Measurements from ENCODE around the gene CSMD2.

Gene CSMD2

DNA sequence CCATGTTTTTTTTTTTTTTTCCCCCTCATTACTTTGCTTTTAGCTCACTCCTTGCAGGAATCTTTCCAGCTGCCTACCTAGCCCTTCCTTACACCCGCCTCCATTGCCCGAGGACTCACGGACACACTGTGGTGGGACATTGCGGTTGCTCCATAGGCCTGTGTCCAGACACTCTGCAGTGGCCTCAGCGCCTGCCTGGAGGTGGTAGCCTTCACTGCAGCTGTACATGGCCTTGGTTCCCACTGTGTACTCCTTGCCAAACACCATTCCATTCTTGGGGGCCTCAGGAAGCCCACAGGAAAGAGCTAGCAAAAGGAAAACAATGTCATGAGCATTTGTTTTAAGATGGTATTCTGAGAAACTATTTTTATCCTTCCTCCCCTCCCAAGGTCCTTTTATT lies 592.6 kb downstream of the CSMD2 start:
- H3K4me3 ChIP-seq (ENCODE audit: low read length): no peak overlapping the region
- no peaks in the 10 kb centered on the region for H4K20me1 ChIP-seq (ENCODE audit: insufficient read depth, low read length)
- TF ChIP-seq, protein P1, sequence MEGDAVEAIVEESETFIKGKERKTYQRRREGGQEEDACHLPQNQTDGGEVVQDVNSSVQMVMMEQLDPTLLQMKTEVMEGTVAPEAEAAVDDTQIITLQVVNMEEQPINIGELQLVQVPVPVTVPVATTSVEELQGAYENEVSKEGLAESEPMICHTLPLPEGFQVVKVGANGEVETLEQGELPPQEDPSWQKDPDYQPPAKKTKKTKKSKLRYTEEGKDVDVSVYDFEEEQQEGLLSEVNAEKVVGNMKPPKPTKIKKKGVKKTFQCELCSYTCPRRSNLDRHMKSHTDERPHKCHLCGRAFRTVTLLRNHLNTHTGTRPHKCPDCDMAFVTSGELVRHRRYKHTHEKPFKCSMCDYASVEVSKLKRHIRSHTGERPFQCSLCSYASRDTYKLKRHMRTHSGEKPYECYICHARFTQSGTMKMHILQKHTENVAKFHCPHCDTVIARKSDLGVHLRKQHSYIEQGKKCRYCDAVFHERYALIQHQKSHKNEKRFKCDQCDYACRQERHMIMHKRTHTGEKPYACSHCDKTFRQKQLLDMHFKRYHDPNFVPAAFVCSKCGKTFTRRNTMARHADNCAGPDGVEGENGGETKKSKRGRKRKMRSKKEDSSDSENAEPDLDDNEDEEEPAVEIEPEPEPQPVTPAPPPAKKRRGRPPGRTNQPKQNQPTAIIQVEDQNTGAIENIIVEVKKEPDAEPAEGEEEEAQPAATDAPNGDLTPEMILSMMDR (IDR thresholded peaks at IDR 0.05; ENCODE audit: low read length): no peak
- TF ChIP-seq EZH2 (optimal IDR thresholded peaks at IDR 0.05; ENCODE audit: low read depth, low read length) (no peak), EZH2phosphoT487 (IDR thresholded peaks at IDR 0.05; ENCODE audit: low read length) (no peak)
- no peak overlapping the region for H2AFZ ChIP-seq (ENCODE audit: low read length)
- no peak overlapping the region for H3K4me2 ChIP-seq (ENCODE audit: low read depth, low read length)
- H3K4me1 ChIP-seq (ENCODE audit: low read length): no peaks in the 10 kb centered on the region
- no peak overlapping the region for H3K9ac ChIP-seq (ENCODE audit: low read length)
- H3K36me3 ChIP-seq (replicated peaks; ENCODE audit: insufficient read depth, low read length): no peaks in the 10 kb centered on the region
- no peaks in the 10 kb centered on the region for H3F3A ChIP-seq (ENCODE audit: insufficient read depth, low read length)
- DNase-seq: no peak
- H3K79me2 ChIP-seq (ENCODE audit: low read length): no peaks in the 10 kb centered on the region
- H3K27ac ChIP-seq (ENCODE audit: low read length): no peak overlapping the region
- no peaks in the 10 kb centered on the region for H3K9me3 ChIP-seq (replicated peaks; ENCODE audit: insufficient read depth, low read length)
- no peaks in the 10 kb centered on the region for H3K9me2 ChIP-seq (replicated peaks; ENCODE audit: insufficient read depth, low read length)
- H3K27me3 ChIP-seq (replicated peaks; ENCODE audit: insufficient read depth, low read length): peaks cover 49% of the 10 kb centered on the region

- Histone ChIP-seq H3K27ac (ENCODE audit: low read length) (no peak overlapping the region), H2AFZ (ENCODE audit: low read length) (no peak overlapping the region), H3K79me2 (ENCODE audit: low read length) (no peaks in the 10 kb centered on the region), H3K27me3 (replicated peaks; ENCODE audit: insufficient read depth, low read length) (peaks cover 36% of the 10 kb centered on the region), H3K4me3 (ENCODE audit: low read length) (no peak overlapping the region), H3K36me3 (replicated peaks; ENCODE audit: insufficient read depth, low read length) (no peaks in the 10 kb centered on the region), H3K4me2 (ENCODE audit: low read depth, low read length) (no peak overlapping the region), H3K9me3 (replicated peaks; ENCODE audit: insufficient read depth, low read length) (no peaks in the 10 kb centered on the region), H4K20me1 (ENCODE audit: insufficient read depth, low read length) (no peaks in the 10 kb centered on the region), H3K4me1 (ENCODE audit: low read length) (no peaks in the 10 kb centered on the region), H3K9ac (ENCODE audit: low read length) (no peak overlapping the region), H3K9me2 (replicated peaks; ENCODE audit: insufficient read depth, low read length) (no peaks in the 10 kb centered on the region; the same call in 1 of the 2 replicates), H3F3A (ENCODE audit: insufficient read depth, low read length) (no peaks in the 10 kb centered on the region)
- TF ChIP-seq EZH2 (optimal IDR thresholded peaks at IDR 0.05; ENCODE audit: low read depth, low read length): no peak
- no peak for TF ChIP-seq EZH2phosphoT487 (IDR thresholded peaks at IDR 0.05; ENCODE audit: low read length)
- DNase-seq: no peak
These were observed 595.7 kb downstream of the CSMD2 start for GRCh38 chr1:33569331-33569730.

DNA sequence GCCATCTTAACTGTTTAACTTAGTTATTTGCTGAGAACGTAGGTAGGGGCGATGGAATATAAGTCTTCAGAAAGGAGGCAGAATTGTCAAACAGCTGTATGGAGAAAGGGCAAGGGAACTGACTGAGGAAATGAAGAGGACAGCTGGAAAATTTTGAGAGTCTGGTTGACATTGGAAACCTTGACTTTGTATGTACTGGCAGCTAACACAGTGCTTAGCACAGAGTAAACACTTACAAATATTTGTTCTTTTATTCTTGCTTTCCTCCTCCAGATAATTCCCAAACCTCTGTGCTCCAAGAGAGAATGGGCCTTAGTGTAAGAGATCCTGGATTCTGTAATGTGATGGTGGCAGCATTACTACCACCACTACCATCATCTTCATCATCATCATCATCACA lies 601.3 kb downstream of the CSMD2 start:
- no peak overlapping the region for H3K4me3 ChIP-seq (ENCODE audit: low read length)
- H3K27ac ChIP-seq (ENCODE audit: low read length): no peak overlapping the region
- H3K9ac ChIP-seq (ENCODE audit: low read length): no peak overlapping the region
- H3F3A ChIP-seq (ENCODE audit: insufficient read depth, low read length): no peaks in the 10 kb centered on the region
- no peak overlapping the region for H2AFZ ChIP-seq (ENCODE audit: low read length)
- no peak for DNase-seq
- peaks cover 16% of the 10 kb centered on the region for H3K27me3 ChIP-seq (replicated peaks; ENCODE audit: insufficient read depth, low read length)
- no peaks in the 10 kb centered on the region; the same call in 1 of the 2 replicates for H3K9me2 ChIP-seq (replicated peaks; ENCODE audit: insufficient read depth, low read length)
- H4K20me1 ChIP-seq (ENCODE audit: insufficient read depth, low read length): no peaks in the 10 kb centered on the region
- H3K9me3 ChIP-seq (replicated peaks; ENCODE audit: insufficient read depth, low read length): no peaks in the 10 kb centered on the region
- H3K4me1 ChIP-seq (ENCODE audit: low read length): no peaks in the 10 kb centered on the region
- H3K36me3 ChIP-seq (replicated peaks; ENCODE audit: insufficient read depth, low read length): no peaks in the 10 kb centered on the region
- H3K79me2 ChIP-seq (ENCODE audit: low read length): no peaks in the 10 kb centered on the region
- TF ChIP-seq EZH2phosphoT487 (IDR thresholded peaks at IDR 0.05; ENCODE audit: low read length) (no peak), EZH2 (optimal IDR thresholded peaks at IDR 0.05; ENCODE audit: low read depth, low read length) (no peak)
- TF ChIP-seq, protein P1 (IDR thresholded peaks at IDR 0.05; ENCODE audit: low read length): no peak
- no peak overlapping the region for H3K4me2 ChIP-seq (ENCODE audit: low read depth, low read length)

- TF ChIP-seq EZH2phosphoT487 (IDR thresholded peaks at IDR 0.05; ENCODE audit: low read length): no peak
- no peak for TF ChIP-seq EZH2 (optimal IDR thresholded peaks at IDR 0.05; ENCODE audit: low read depth, low read length)
- TF ChIP-seq, protein P1 (IDR thresholded peaks at IDR 0.05; ENCODE audit: low read length): no peak
- Histone ChIP-seq H4K20me1 (ENCODE audit: insufficient read depth, low read length) (no peaks in the 10 kb centered on the region), H3K27me3 (replicated peaks; ENCODE audit: insufficient read depth, low read length) (peaks cover 19% of the 10 kb centered on the region), H3K27ac (ENCODE audit: low read length) (no peak overlapping the region), H3F3A (ENCODE audit: insufficient read depth, low read length) (no peaks in the 10 kb centered on the region), H2AFZ (ENCODE audit: low read length) (no peak overlapping the region), H3K9me3 (replicated peaks; ENCODE audit: insufficient read depth, low read length) (no peaks in the 10 kb centered on the region), H3K4me3 (ENCODE audit: low read length) (no peak overlapping the region), H3K4me1 (ENCODE audit: low read length) (no peaks in the 10 kb centered on the region), H3K79me2 (ENCODE audit: low read length) (no peaks in the 10 kb centered on the region), H3K36me3 (replicated peaks; ENCODE audit: insufficient read depth, low read length) (no peaks in the 10 kb centered on the region), H3K9ac (ENCODE audit: low read length) (no peak overlapping the region), H3K9me2 (replicated peaks; ENCODE audit: insufficient read depth, low read length) (no peaks in the 10 kb centered on the region; the same call in 1 of the 2 replicates), H3K4me2 (ENCODE audit: low read depth, low read length) (no peak overlapping the region)
- no peak for DNase-seq
These were observed 602.5 kb downstream of the CSMD2 start for GRCh38 chr1:33562563-33562962.

Measured in MM.1S (cell line).